MG63 (cell line): ENCODE measurements around the gene INTS11. TPM values are rescaled to one million over a fixed set of nuclear protein-coding genes. Genes with fewer than 3 reads are reported as not detected.

Source experiments
- DNase-seq: peaks from one replicate; pipeline ENCODE4 v3.0.0-alpha.2; 2020
- H3K27me3 ChIP-seq: fragments of 250-450 bp; sonication (Bioruptor Pico); 2 replicates; pipeline ENCODE4 v1.5.1; 2020; ENCODE audit warnings: mild to moderate bottlenecking, moderate library complexity
- H3K36me3 ChIP-seq: fragments of 250-450 bp; sonication (Bioruptor Pico); 2 replicates; pipeline ENCODE4 v1.5.1; 2020; ENCODE audit warnings: mild to moderate bottlenecking, moderate library complexity
- H3K4me3 ChIP-seq: fragments of 250-450 bp; sonication (Bioruptor Pico); 2 replicates; pipeline ENCODE4 v1.5.1; 2020; ENCODE audit warnings: mild to moderate bottlenecking, moderate library complexity
- H3K9me3 ChIP-seq: fragments of 250-450 bp; sonication (Bioruptor Pico); 2 replicates; pipeline ENCODE4 v1.5.1; 2020; ENCODE audit warnings: mild to moderate bottlenecking, moderate library complexity
- total RNA-seq: library from RNA; depleted of rRNA; stranded (reverse); fragments of >200 nt; shearing (Covaris generic); gene quantifications from 2 replicates; pipeline ENCODE4 v1.2.3, GENCODE V29; 2014; ENCODE audit warnings: low replicate concordance

INTS11 gene
- total RNA-seq, 1 experiment from 2014 or later, result 70.5 TPM

DNA sequence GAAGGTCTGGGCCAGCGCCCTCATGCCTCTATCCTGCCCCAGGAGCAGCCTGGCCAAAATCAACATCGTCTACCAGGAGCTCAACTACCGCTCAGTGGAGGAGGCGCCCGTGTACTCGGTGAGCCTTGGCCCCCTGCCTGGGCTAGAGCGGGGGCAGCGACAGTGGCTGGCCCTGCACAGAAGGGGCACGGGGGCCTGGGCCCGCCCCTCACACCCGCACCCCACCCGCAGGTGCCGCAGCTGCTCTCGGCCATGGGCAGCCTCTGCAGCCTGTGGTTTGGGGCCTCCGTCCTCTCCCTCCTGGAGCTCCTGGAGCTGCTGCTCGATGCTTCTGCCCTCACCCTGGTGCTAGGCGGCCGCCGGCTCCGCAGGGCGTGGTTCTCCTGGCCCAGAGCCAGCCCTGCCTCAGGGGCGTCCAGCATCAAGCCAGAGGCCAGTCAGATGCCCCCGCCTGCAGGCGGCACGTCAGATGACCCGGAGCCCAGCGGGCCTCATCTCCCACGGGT is 33.4 kb downstream of the INTS11 start:
- DNase-seq, result no peak
- Histone ChIP-seq H3K4me3 (no peak overlapping the region), H3K9me3 (no peaks in the 10 kb centered on the region), H3K27me3 (no peaks in the 10 kb centered on the region), H3K36me3 (no peaks in the 10 kb centered on the region)

DNA sequence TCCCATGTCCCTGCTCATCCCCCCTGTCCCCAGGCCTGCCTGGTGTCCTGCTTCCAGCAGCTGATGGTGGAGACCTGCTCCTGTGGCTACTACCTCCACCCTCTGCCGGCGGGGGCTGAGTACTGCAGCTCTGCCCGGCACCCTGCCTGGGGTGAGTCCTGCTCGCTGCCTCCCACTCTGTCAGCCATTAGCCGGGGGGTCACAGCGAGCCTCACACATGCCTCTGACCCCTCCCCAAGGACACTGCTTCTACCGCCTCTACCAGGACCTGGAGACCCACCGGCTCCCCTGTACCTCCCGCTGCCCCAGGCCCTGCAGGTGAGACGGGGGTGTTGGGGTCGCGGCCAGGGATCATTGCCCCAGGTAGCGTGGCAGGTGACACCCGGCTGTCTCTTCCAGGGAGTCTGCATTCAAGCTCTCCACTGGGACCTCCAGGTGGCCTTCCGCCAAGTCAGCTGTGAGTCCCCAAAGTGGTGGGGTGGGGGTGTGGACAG is 34.2 kb downstream of the INTS11 start:
- Histone ChIP-seq H3K36me3 (no peaks in the 10 kb centered on the region), H3K4me3 (no peak overlapping the region), H3K9me3 (no peaks in the 10 kb centered on the region), H3K27me3 (no peaks in the 10 kb centered on the region)
- peak; percentile 62 for DNase-seq

DNA sequence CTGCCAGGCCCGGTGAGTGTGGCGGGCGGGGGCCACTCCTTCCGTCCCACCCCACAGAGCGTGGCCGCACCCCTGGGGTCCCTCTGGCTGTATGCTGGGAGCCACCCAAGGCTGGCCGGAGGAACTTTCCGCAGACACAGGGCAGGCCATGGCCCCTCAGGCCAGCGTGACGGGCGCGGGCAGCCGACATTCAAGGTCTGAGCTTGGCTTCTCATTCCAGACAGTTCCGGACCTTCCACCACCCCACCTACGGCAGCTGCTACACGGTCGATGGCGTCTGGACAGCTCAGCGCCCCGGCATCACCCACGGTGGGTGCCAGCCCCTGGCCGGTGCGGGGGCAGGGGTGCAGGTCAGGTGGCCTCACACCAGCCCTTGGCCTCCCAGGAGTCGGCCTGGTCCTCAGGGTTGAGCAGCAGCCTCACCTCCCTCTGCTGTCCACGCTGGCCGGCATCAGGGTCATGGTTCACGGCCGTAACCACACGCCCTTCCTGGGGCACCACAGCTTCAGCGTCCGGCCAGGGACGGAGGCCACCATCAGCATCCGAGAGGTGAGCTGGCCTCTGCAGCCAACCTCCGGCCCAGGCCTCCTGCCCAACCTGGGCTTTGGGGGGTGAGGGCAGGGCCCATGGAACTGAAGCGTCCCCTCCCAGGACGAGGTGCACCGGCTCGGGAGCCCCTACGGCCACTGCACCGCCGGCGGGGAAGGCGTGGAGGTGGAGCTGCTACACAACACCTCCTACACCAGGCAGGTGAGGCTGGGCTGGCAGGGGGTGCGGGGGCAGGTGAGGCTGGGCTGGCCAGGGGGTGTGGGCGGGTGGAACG is 37.0 kb downstream of the INTS11 start:
- no peak for DNase-seq
- no peaks in the 10 kb centered on the region for H3K36me3 ChIP-seq
- H3K27me3 ChIP-seq, result no peaks in the 10 kb centered on the region
- H3K9me3 ChIP-seq, result no peaks in the 10 kb centered on the region
- H3K4me3 ChIP-seq, result no peak overlapping the region

DNA sequence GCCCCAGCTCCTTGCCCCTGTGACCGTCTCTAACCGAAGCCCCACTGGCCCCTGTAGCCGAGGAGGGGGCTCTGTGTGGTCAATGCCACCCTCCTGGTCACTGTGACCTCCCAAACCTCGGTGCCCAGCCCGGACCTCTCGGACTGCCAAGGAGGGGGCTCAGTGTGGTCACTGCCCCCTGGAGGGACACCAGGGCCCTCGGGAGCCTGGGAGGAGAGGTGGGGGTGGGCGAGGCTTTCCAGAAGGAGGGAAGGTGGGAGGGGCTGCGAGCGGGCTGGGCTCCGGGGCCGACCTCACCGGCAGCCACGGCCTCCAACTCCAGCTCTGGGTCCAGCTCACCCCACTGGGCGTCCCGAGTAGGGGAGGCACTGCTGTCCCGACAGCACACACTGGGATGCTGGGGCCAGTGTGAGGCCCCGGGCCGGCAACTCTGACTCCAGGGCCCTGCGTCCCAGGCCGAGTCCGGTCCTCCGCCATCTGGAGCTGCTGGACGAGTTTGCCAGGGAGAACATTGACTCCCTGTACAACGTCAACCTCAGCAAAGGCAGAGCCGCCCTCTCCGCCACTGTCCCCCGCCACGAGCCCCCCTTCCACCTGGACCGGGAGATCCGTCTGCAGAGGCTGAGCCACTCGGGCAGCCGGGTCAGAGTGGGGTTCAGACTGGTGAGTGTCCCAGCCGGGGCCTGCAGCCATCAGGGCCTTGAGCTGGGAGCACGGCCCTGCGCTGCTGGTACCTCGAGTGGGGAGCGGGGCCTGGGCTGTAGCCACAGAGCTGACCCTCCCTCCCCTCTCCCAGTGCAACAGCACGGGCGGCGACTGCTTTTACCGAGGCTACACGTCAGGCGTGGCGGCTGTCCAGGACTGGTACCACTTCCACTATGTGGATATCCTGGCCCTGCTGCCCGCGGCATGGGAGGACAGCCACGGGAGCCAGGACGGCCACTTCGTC is 37.9 kb downstream of the INTS11 start:
- Histone ChIP-seq H3K4me3 (no peak overlapping the region), H3K27me3 (no peaks in the 10 kb centered on the region), H3K9me3 (no peaks in the 10 kb centered on the region), H3K36me3 (no peaks in the 10 kb centered on the region)
- no peak for DNase-seq

DNA sequence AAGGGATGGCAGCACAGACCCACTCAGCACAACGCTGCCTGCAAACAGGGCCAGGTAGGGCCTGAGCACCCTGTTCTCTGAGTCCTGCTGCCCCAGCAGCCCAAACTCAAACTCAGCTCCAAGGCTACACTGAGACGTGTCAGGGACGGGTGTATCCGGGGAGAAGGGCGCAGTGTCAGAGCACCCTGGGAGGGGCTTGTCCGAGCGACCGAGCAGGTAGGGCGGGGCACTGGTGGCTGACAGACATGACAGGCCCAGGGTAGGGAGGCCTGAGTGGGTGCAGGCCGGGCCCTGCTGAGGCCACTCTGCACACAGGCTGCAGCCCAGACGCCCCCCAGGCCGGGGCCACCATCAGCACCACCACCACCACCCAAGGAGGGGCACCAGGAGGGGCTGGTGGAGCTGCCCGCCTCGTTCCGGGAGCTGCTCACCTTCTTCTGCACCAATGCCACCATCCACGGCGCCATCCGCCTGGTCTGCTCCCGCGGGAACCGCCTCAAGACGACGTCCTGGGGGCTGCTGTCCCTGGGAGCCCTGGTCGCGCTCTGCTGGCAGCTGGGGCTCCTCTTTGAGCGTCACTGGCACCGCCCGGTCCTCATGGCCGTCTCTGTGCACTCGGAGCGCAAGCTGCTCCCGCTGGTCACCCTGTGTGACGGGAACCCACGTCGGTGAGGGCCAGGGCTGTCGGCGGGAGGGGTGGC is 38.7 kb downstream of the INTS11 start:
- DNase-seq, result no peak
- H3K36me3 ChIP-seq, result no peaks in the 10 kb centered on the region
- H3K9me3 ChIP-seq, result no peaks in the 10 kb centered on the region
- no peaks in the 10 kb centered on the region for H3K27me3 ChIP-seq
- no peak overlapping the region for H3K4me3 ChIP-seq

DNA sequence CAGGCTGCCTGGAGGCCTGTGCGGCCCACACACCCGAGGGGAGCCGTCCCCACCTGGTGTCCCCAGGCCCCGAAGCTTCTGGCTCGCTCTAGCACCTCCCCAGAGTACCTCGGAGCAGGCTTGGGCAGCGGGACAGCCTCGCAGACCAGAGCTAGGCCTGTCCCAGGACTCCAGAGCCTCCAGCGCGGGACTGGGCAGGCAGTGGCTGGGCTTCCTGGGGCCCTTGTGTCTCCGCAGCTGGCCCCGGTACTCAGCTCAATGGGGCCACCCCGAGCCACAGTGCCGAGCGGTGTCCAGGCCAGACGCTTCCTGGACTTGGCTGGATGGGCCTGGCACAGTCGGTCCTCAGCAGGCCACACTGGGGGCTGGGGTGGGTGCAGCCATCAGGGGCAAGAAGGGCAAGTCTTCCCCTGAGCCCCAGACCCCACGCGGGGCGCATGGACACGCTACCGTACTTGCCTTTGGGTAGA is 39.3 kb downstream of the INTS11 start:
- Histone ChIP-seq H3K36me3 (no peaks in the 10 kb centered on the region), H3K4me3 (no peak overlapping the region), H3K27me3 (no peaks in the 10 kb centered on the region), H3K9me3 (no peaks in the 10 kb centered on the region)
- DNase-seq, result no peak

DNA sequence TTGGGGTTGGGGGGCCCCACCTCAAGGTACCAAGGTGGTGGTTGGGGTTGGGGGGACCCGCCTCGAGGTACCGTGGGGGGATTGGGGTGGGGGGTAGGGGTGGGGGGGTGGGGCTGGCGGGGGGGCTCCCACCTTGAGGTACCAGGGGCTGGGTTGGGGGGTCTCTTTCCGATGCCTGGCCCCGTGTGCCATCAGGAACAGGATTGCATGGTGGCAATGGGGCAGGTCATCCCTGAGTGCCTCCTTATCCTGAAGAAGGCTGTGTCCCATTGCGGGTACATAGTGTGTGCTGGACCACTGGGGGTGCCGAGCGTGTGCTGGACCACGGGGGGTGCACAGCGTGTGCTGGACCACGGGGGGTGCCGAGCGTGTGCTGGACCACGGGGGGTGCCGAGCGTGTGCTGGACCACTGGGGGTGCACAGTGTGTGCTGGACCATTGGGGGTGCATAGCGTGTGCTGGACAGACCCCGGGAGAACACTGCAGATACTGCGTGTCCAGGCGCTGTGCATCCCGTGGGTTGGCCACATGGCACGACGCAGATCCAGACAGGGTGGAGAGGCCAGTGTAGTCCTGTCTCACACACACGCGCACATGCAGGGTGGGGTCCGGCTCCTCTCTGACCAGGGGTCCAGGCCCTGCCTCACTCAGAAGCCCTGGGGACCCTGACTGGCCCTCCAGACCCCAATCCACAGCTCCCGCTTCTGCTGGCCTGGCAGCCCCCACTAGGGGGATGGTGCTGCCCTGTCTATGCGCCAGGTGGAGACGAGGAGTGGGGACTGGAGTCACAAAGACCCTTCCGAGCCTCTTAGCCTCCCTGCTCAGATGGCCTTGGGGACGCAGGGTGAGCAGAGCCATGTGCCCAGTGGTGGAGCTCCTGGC is 40.0 kb downstream of the INTS11 start:
- Histone ChIP-seq H3K36me3 (no peaks in the 10 kb centered on the region), H3K9me3 (no peaks in the 10 kb centered on the region), H3K4me3 (no peak overlapping the region), H3K27me3 (no peaks in the 10 kb centered on the region)
- no peak for DNase-seq

DNA sequence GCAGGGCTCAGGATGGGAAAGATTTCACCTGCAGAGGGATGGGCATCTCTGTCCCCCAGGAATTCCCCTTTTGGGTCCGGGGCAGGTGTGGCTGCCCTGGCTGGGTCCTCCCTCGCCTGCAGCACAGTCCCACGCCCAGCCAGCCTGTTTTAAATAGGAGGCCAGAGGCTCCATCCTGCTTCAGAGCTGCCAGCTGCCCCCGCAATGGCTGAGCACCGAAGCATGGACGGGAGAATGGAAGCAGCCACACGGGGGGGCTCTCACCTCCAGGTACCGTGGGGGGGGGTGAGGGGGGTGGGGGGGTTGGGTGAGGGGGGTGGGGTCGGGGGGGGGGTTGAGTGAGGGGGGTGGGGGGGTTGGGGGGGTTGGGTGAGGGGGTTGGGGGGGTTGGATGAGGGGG is 40.6 kb downstream of the INTS11 start:
- Histone ChIP-seq H3K27me3 (no peaks in the 10 kb centered on the region), H3K4me3 (no peak overlapping the region), H3K9me3 (no peaks in the 10 kb centered on the region), H3K36me3 (no peaks in the 10 kb centered on the region)
- DNase-seq, result peak; percentile 49

DNA sequence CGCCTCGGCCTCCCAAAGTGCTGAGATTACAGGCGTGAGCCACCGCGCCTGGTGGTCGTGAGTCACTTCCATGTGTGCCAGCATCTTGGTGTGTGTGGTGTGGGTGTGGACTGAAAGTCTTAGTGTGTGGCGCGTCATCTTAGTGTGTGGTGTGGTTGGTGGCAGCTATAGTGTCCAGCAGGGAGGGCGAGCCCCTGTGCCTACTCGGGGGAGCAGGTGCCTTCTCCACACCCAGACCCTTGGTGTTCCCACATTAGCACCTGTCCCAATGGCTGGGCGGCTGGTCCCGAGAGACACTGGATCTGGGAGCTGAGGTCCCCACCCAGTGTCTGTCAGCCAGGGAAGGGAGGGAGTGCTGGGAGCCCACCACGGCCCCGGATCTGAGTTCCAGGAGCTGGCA is 41.5 kb downstream of the INTS11 start:
- no peaks in the 10 kb centered on the region for H3K27me3 ChIP-seq
- peak; percentile 65 for DNase-seq
- H3K9me3 ChIP-seq, result no peaks in the 10 kb centered on the region
- H3K36me3 ChIP-seq, result no peaks in the 10 kb centered on the region
- H3K4me3 ChIP-seq, result no peak overlapping the region

DNA sequence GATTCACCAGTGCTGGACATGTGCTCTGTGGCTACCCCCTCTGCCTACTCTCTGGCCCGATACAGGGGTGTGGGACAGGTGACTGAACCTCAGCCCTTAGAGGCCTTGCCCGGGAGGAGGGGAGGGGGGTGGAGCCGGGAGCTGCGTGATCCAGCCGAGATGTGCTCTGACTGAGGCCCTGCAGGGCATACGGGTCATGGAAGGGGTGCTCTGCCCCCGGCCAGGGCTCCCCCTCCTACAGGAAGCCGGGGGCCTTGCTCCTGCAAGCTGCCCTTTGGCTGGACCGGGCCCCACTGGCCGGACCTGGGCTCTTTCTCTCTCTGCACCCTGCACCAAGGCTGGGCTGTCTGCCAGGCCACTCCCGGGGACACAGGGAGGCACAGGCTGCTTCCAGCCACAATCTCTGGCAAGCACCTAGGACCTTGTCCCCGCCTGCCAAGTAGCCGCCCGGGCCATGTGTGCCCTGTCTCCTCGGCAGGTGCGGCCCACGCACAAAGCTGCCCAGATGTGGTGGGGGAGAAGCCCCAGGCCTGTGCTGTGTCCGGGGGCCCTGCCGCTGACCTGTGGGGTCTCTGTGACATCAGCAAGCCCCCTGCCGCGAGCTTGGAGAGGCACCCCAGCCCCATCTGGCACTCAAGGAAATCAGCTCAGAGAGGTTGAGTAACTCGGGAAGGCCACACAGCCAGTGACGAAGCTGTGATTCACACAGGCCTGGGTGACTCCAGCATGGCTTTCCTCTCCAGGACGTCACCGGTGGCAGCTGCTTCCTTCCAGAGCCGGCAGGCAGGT is 42.7 kb downstream of the INTS11 start:
- DNase-seq, result peak; percentile 64
- Histone ChIP-seq H3K27me3 (no peaks in the 10 kb centered on the region), H3K4me3 (no peak overlapping the region), H3K36me3 (no peaks in the 10 kb centered on the region), H3K9me3 (no peaks in the 10 kb centered on the region)

DNA sequence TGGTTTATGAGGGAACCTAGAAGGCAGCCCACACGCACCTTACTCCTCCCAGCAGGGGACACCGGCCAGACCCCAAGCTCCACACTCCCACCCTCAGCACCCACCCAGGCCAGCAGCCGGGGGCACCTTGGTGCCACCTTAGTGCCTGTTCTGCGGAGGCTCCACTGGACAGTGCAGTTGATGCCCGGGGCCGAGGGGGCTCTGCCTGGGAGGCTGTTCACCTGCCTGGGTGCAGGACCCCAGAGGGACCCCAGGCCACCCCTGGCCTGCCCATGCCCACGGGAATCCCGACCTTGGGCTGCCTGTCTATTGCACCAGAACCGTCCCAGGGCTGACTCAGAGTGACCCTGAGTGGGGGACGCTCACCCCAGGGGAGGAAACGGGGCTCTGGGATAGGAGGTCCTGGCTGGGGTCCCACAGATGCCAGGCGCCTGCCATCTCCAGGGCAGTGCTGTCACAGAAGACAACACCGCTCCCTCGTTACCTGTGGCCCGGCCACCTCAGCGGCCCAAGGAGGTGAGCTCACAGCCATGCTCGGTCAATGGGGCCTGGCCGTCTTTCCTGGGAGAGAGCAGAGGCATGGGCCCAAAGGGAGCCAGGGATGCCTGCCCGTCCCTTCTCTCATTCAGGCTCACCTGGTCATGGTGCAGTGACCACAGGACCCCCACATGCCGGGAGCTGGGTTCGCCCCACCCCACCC is 43.5 kb downstream of the INTS11 start:
- DNase-seq, result no peak
- Histone ChIP-seq H3K4me3 (no peak overlapping the region), H3K9me3 (no peaks in the 10 kb centered on the region), H3K36me3 (no peaks in the 10 kb centered on the region), H3K27me3 (no peaks in the 10 kb centered on the region)

DNA sequence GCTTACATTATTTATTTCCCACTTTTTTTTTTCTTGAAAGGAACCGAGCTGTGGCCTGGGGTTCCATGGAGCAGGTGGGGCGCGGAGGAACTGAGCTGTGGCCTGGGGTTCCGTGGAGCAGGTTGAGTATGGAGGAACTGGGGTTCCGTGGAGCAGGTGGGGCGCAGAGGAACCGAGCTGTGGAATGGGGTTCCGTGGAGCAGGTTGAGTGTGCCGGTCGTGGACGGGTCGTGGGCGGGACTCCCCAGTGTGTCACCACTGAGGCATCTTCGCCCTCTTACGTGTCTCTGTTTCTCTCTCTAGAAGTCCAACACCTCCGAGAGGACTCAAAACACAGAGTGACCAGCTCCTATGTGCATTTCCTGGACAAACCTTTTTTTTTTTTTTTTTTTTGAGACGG is 45.4 kb downstream of the INTS11 start:
- Histone ChIP-seq H3K9me3 (no peaks in the 10 kb centered on the region), H3K27me3 (no peaks in the 10 kb centered on the region), H3K4me3 (no peak overlapping the region), H3K36me3 (no peaks in the 10 kb centered on the region)
- DNase-seq, result no peak

DNA sequence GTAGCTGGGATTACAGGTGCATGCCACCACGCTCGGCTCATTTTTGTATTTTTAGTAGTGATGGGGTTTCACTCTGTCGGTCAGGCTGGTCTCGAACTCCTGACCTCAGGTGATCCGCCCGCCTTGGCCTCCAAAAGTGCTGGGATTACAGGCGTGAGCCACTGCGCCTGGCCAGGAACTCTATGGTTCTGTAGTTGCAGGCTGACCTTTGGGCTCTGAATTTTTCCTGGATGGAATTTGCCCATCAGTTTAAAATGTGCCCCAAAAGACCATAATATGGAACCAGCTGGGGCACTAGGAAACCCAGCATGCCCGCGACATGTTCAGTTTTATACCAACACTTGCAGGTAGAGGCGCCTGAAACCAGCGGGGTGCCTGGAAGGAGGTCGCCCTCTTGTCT is 45.8 kb downstream of the INTS11 start:
- no peak overlapping the region for H3K4me3 ChIP-seq
- H3K36me3 ChIP-seq, result no peaks in the 10 kb centered on the region
- no peaks in the 10 kb centered on the region for H3K27me3 ChIP-seq
- no peak for DNase-seq
- no peaks in the 10 kb centered on the region for H3K9me3 ChIP-seq

DNA sequence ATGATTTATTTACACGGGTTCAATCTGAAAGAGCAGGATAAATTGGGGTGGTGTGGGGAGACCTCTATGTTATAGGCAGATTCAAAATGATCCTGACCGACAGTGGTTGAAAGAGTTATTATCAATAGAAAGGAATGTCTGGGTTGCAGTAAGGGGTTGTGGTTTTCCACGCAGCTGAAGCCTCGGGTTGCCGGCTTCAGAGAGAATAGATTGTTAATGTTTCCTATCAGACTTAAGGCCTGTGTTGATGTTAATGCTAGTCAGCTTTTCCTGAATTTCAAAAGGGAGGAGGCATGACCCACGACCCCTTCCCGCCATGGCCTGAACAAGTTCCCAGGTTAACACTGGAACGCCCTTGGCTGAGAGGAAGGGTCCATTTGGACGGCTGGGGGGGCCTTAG is 48.6 kb downstream of the INTS11 start:
- peaks cover 20% of the 10 kb centered on the region for H3K36me3 ChIP-seq
- DNase-seq, result no peak
- H3K4me3 ChIP-seq, result no peak overlapping the region
- H3K9me3 ChIP-seq, result no peaks in the 10 kb centered on the region
- H3K27me3 ChIP-seq, result no peaks in the 10 kb centered on the region
